ENCODE measurements around the gene DPH5.

- TF ChIP-seq EZH2 (IDR thresholded peaks at IDR 0.05; ENCODE audit: borderline replicate concordance, low read length) (no peak), CTCF (conservative IDR thresholded peaks at IDR 0.05 in 1 of 2, IDR thresholded peaks at IDR 0.05 in 1 of 2; ENCODE audit: extremely low read depth in 1 of 2, insufficient read depth in 1 of 2, low read depth in 1 of 2, low read length in 2 of 2) (no peak)
These were observed 57.0 kb downstream of the DPH5 start for GRCh38 chr1:100968621-100969020.
